ENCODE data around the gene TEKT1.
"Not testable (repeated sequence)": the region's sequence is repeated elsewhere in the genome, so short reads cannot be mapped to it uniquely, and the experiment has no call there.

TEKT1 gene
- long read RNA-seq, partial matches to known transcripts, result 0 of 1 reads
- long read RNA-seq, other reads (novel, unspliced or antisense), result 1 of 1 reads

- Histone ChIP-seq H3K4me3 (replicated peaks; ENCODE audit: insufficient read depth, low read length) (no peak within 1 kb of the TSS), H3K27me3 (ENCODE audit: insufficient read depth, poor library complexity, severe bottlenecking) (peaks cover 6% of the 10 kb centered on the region), H3K27ac (replicated peaks) (no peak within 1 kb of the TSS)
- TF ChIP-seq CTCF (IDR thresholded peaks at IDR 0.05; ENCODE audit: insufficient read depth, low read length) (no peak), SPI1 (IDR thresholded peaks at IDR 0.05; ENCODE audit: borderline replicate concordance, low read depth) (no peak), REST (IDR thresholded peaks at IDR 0.05; ENCODE audit: insufficient replicate concordance, low read depth) (no peak), GABPA (IDR thresholded peaks at IDR 0.05; ENCODE audit: low read depth) (no peak), POLR2AphosphoS5 (IDR thresholded peaks at IDR 0.05; ENCODE audit: low read depth) (no peak)
- peak; percentile 38 to 51 for DNase-seq (ENCODE audit: low read depth in 1 of 2, low spot score in 1 of 2)
These were observed at the start of gene TEKT1 for GRCh38 chr17:6831661-6832263. Gene TEKT1 (minus strand): TSS chr17:6831729. CDS start chr17:6830376, 1,353 bp downstream.

GRCh38 chr17:6879221-6879975 lies 47.9 kb upstream of the TEKT1 start:
- H3K4me3 ChIP-seq (replicated peaks; ENCODE audit: insufficient read depth, low read length); H3K27me3 ChIP-seq (ENCODE audit: insufficient read depth, poor library complexity, severe bottlenecking); DNase-seq (ENCODE audit: low read depth in 1 of 2, low spot score in 1 of 2); H3K27ac ChIP-seq (replicated peaks): not testable (repeated sequence)

- H3K4me3 ChIP-seq (replicated peaks; ENCODE audit: insufficient read depth, low read length); H3K27ac ChIP-seq (replicated peaks); DNase-seq (ENCODE audit: low read depth in 1 of 2, low spot score in 1 of 2); H3K27me3 ChIP-seq (ENCODE audit: insufficient read depth, poor library complexity, severe bottlenecking): not testable (repeated sequence)
These were observed 43.7 kb upstream of the TEKT1 start for GRCh38 chr17:6875276-6875675.

GRCh38 chr17:6872936-6873335 lies 41.4 kb upstream of the TEKT1 start:
- Histone ChIP-seq H3K27me3 (ENCODE audit: insufficient read depth, poor library complexity, severe bottlenecking) (no peaks in the 10 kb centered on the region), H3K27ac (replicated peaks) (no peak overlapping the region), H3K4me3 (replicated peaks; ENCODE audit: insufficient read depth, low read length) (no peak overlapping the region)
- TF ChIP-seq GABPA (IDR thresholded peaks at IDR 0.05; ENCODE audit: low read depth) (no peak), REST (IDR thresholded peaks at IDR 0.05; ENCODE audit: insufficient replicate concordance, low read depth) (no peak)
- no peak for DNase-seq (ENCODE audit: low read depth in 1 of 2, low spot score in 1 of 2)

- no peak overlapping the region for H3K4me3 ChIP-seq (replicated peaks; ENCODE audit: insufficient read depth, low read length)
- H3K27me3 ChIP-seq (ENCODE audit: insufficient read depth, poor library complexity, severe bottlenecking), result no peaks in the 10 kb centered on the region
- H3K27ac ChIP-seq (replicated peaks), result no peak overlapping the region
- TF ChIP-seq POLR2AphosphoS5 (IDR thresholded peaks at IDR 0.05; ENCODE audit: low read depth) (no peak), CTCF (IDR thresholded peaks at IDR 0.05; ENCODE audit: insufficient read depth, low read length) (no peak), SPI1 (IDR thresholded peaks at IDR 0.05; ENCODE audit: borderline replicate concordance, low read depth) (no peak), REST (IDR thresholded peaks at IDR 0.05; ENCODE audit: insufficient replicate concordance, low read depth) (no peak), GABPA (IDR thresholded peaks at IDR 0.05; ENCODE audit: low read depth) (no peak)
- DNase-seq (ENCODE audit: low read depth in 1 of 2, low spot score in 1 of 2), result no peak
These were observed 39.3 kb upstream of the TEKT1 start for GRCh38 chr17:6870841-6871240.

All from HL-60 (cell line).